Measurements from ENCODE around the gene OCRL.

Gene OCRL

DNA sequence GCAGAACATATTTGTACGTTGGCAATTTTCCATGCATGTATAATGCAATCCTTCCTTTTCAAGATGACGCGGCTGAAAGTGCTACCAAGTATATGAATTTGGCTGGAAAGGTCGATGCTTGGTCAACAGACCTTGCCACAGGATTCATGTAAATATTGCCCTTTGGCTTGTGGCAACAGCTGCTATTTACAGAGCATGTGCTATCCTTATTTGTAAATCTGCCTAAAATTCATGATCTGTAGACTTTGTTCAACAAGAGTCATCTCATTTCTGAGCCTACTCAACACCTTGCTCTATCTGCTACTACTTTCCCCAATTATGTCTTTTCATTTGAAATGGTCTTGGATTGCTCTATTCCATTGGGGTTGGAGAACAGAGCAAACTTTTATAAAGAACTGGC is 14.9 kb upstream of the OCRL start:
- Histone ChIP-seq H3K27me3 (ENCODE audit: insufficient read depth, poor library complexity, severe bottlenecking) (peaks cover 3% of the 10 kb centered on the region), H3K27ac (replicated peaks) (no peak overlapping the region), H3K4me3 (replicated peaks; ENCODE audit: insufficient read depth, low read length) (no peak overlapping the region)
- no peak for DNase-seq (ENCODE audit: low read depth in 1 of 2, low spot score in 1 of 2)
- TF ChIP-seq, protein P1, sequence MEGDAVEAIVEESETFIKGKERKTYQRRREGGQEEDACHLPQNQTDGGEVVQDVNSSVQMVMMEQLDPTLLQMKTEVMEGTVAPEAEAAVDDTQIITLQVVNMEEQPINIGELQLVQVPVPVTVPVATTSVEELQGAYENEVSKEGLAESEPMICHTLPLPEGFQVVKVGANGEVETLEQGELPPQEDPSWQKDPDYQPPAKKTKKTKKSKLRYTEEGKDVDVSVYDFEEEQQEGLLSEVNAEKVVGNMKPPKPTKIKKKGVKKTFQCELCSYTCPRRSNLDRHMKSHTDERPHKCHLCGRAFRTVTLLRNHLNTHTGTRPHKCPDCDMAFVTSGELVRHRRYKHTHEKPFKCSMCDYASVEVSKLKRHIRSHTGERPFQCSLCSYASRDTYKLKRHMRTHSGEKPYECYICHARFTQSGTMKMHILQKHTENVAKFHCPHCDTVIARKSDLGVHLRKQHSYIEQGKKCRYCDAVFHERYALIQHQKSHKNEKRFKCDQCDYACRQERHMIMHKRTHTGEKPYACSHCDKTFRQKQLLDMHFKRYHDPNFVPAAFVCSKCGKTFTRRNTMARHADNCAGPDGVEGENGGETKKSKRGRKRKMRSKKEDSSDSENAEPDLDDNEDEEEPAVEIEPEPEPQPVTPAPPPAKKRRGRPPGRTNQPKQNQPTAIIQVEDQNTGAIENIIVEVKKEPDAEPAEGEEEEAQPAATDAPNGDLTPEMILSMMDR (IDR thresholded peaks at IDR 0.05; ENCODE audit: insufficient read depth, low read length) = no peak
- TF ChIP-seq GABPA (IDR thresholded peaks at IDR 0.05; ENCODE audit: low read depth) (no peak), POLR2AphosphoS5 (IDR thresholded peaks at IDR 0.05; ENCODE audit: low read depth) (no peak), SPI1 (IDR thresholded peaks at IDR 0.05; ENCODE audit: borderline replicate concordance, low read depth) (no peak)
- TF ChIP-seq, protein P2, sequence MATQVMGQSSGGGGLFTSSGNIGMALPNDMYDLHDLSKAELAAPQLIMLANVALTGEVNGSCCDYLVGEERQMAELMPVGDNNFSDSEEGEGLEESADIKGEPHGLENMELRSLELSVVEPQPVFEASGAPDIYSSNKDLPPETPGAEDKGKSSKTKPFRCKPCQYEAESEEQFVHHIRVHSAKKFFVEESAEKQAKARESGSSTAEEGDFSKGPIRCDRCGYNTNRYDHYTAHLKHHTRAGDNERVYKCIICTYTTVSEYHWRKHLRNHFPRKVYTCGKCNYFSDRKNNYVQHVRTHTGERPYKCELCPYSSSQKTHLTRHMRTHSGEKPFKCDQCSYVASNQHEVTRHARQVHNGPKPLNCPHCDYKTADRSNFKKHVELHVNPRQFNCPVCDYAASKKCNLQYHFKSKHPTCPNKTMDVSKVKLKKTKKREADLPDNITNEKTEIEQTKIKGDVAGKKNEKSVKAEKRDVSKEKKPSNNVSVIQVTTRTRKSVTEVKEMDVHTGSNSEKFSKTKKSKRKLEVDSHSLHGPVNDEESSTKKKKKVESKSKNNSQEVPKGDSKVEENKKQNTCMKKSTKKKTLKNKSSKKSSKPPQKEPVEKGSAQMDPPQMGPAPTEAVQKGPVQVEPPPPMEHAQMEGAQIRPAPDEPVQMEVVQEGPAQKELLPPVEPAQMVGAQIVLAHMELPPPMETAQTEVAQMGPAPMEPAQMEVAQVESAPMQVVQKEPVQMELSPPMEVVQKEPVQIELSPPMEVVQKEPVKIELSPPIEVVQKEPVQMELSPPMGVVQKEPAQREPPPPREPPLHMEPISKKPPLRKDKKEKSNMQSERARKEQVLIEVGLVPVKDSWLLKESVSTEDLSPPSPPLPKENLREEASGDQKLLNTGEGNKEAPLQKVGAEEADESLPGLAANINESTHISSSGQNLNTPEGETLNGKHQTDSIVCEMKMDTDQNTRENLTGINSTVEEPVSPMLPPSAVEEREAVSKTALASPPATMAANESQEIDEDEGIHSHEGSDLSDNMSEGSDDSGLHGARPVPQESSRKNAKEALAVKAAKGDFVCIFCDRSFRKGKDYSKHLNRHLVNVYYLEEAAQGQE (IDR thresholded peaks at IDR 0.05; ENCODE audit: insufficient replicate concordance, low read depth) = no peak

DNA sequence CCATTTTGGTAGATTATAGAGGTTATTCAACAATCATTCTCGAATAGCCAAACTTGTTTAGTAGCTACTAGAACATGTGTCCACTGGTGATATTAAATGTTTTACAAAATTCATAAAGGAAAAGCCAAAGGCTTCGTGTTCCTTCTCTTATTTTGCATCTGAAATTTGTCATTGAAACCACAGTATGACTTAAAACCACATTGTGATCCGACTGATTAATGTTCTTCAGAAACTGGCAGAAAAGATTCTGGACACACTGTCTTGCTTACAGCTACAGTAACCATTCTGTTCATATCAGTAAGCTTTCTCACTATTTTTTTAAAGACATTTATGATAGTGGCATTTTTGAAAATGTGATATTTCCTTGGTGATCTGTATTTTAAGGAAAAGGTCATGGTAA is 14.2 kb upstream of the OCRL start:
- Histone ChIP-seq H3K27ac (replicated peaks) (no peak overlapping the region), H3K4me3 (replicated peaks; ENCODE audit: insufficient read depth, low read length) (no peak overlapping the region), H3K27me3 (ENCODE audit: insufficient read depth, poor library complexity, severe bottlenecking) (peaks cover 3% of the 10 kb centered on the region)
- TF ChIP-seq SPI1 (IDR thresholded peaks at IDR 0.05; ENCODE audit: borderline replicate concordance, low read depth) = no peak
- no peak for TF ChIP-seq GABPA (IDR thresholded peaks at IDR 0.05; ENCODE audit: low read depth)
- TF ChIP-seq, protein P1 (IDR thresholded peaks at IDR 0.05; ENCODE audit: insufficient read depth, low read length) = no peak
- no peak for TF ChIP-seq POLR2AphosphoS5 (IDR thresholded peaks at IDR 0.05; ENCODE audit: low read depth)
- TF ChIP-seq, protein P2 (IDR thresholded peaks at IDR 0.05; ENCODE audit: insufficient replicate concordance, low read depth) = no peak
- DNase-seq (ENCODE audit: low read depth in 1 of 2, low spot score in 1 of 2) = no peak

DNA sequence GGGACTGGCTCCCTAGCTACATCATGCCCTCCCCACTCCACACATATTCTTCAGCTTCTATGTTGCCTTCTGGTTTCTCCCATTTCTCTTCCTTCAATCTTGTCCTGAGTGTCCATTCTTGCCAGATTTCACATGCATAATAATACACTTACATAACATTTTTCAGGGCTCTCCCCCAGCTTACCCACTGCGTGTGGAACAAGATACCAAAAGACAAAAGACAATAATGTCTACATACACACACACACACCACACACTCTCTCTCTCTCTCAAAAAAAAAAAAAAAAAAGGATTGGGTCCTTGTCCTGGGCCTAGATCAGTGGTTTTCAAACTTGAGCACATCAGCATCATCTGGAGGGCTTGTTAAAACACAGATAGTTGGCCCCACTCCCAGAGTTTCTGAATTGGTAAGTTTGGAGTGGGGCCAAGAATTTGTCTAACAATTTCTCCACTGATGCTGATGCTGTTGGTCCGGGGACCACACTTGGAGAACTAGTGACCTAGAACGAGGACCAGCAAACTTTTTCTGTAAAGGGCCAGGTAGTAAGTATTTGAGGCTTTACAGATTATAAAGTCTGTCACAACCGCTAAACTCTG is 10.3 kb upstream of the OCRL start:
- TF ChIP-seq SPI1 (IDR thresholded peaks at IDR 0.05; ENCODE audit: borderline replicate concordance, low read depth) (no peak), POLR2AphosphoS5 (IDR thresholded peaks at IDR 0.05; ENCODE audit: low read depth) (no peak), GABPA (IDR thresholded peaks at IDR 0.05; ENCODE audit: low read depth) (no peak)
- TF ChIP-seq, protein P2 (IDR thresholded peaks at IDR 0.05; ENCODE audit: insufficient replicate concordance, low read depth) = no peak
- TF ChIP-seq, protein P1 (IDR thresholded peaks at IDR 0.05; ENCODE audit: insufficient read depth, low read length) = no peak
- Histone ChIP-seq H3K27me3 (ENCODE audit: insufficient read depth, poor library complexity, severe bottlenecking) (no peaks in the 10 kb centered on the region), H3K4me3 (replicated peaks; ENCODE audit: insufficient read depth, low read length) (no peak overlapping the region), H3K27ac (replicated peaks) (no peak overlapping the region)
- no peak for DNase-seq (ENCODE audit: low read depth in 1 of 2, low spot score in 1 of 2)

Data from HL-60 (cell line).